ENCODE data around the gene STK32B. TPM values are rescaled to one million over a fixed set of nuclear protein-coding genes. Genes with fewer than 3 reads are reported as not detected.

STK32B gene
- total and polyA plus RNA-seq, 2 of the 8 experiments (the other 6 are each of a cell fraction or from before 2014, with no cell fraction given), result 2.3 to 2.5 TPM

DNA sequence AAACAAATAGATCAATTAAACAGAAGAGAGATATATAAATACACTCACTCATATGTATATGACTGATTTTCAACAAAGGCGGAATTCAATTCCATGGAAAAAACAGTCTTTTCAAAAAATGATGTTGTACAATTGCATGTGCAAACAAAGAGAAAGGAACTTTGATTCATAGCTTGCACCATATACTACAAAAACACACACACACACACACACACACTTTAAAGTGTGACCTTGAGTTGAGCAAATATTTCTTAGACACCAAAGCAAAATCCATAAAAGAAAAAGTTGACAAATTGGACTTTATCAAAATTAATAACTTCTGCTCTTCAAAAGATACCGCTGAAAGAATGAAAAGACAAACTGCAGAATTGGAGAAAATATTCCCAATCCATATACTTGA, 488.3 kb downstream of the STK32B start:
- H3K27ac ChIP-seq (ENCODE audit: low read depth, low read length), result no peak overlapping the region
- no peak overlapping the region for H2AFZ ChIP-seq (ENCODE audit: low read length)
- H3K27me3 ChIP-seq (replicated peaks in 1 of 4; ENCODE audit: control insufficient read depth in 3 of 4, extremely low read depth in 1 of 4, insufficient read depth in 3 of 4, low read length in 3 of 4), result no peaks in the 10 kb centered on the region
- H3K23ac ChIP-seq (ENCODE audit: insufficient read length), result no peak overlapping the region
- H4K5ac ChIP-seq (ENCODE audit: insufficient read length, low read depth, low read length), result no peak overlapping the region
- H2AK5ac ChIP-seq (ENCODE audit: low read depth, low read length), result no peak overlapping the region
- H3K4me3 ChIP-seq (ENCODE audit: extremely low read depth in 1 of 4, insufficient read depth in 2 of 4, low read depth in 3 of 4, low read length in 4 of 4), result no peak overlapping the region
- POLR2A ChIA-PET (ENCODE audit: partially characterized antibody), result no interaction called here
- TF ChIP-seq, protein P1, sequence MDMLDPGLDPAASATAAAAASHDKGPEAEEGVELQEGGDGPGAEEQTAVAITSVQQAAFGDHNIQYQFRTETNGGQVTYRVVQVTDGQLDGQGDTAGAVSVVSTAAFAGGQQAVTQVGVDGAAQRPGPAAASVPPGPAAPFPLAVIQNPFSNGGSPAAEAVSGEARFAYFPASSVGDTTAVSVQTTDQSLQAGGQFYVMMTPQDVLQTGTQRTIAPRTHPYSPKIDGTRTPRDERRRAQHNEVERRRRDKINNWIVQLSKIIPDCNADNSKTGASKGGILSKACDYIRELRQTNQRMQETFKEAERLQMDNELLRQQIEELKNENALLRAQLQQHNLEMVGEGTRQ (IDR thresholded peaks at IDR 0.05; ENCODE audit: low read length), result no peak
- no peak for TF ChIP-seq GTF2F1 (IDR thresholded peaks at IDR 0.05; ENCODE audit: borderline replicate concordance, low read depth, low read length)
- no peak for TF ChIP-seq CEBPB (IDR thresholded peaks at IDR 0.05; ENCODE audit: low read depth, low read length)
- TF ChIP-seq KDM1A (IDR thresholded peaks at IDR 0.05; ENCODE audit: borderline replicate concordance, low read length), result no peak
- TF ChIP-seq, protein P2, sequence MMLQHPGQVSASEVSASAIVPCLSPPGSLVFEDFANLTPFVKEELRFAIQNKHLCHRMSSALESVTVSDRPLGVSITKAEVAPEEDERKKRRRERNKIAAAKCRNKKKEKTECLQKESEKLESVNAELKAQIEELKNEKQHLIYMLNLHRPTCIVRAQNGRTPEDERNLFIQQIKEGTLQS (IDR thresholded peaks at IDR 0.05; ENCODE audit: insufficient read depth, low read depth, low read length), result no peak
- no peak for TF ChIP-seq CBX5 (IDR thresholded peaks at IDR 0.05; ENCODE audit: low read depth, low read length)
- TF ChIP-seq BCL11A (IDR thresholded peaks at IDR 0.05; ENCODE audit: low read depth in 2 of 2, low read length in 2 of 2), result no peak
- TF ChIP-seq ZNF274 (IDR thresholded peaks at IDR 0.05; ENCODE audit: borderline replicate concordance, extremely low read depth, low read length), result no peak
- TF ChIP-seq TCF12 (IDR thresholded peaks at IDR 0.05; ENCODE audit: low read depth, low read length), result no peak
- TF ChIP-seq TBP (IDR thresholded peaks at IDR 0.05; ENCODE audit: low read depth, low read length), result no peak
- TF ChIP-seq RNF2 (IDR thresholded peaks at IDR 0.05; ENCODE audit: borderline replicate concordance, low read depth, low read length, missing control alignments, poor library complexity, severe bottlenecking), result no peak
- no peak for TF ChIP-seq SAP30 (IDR thresholded peaks at IDR 0.05; ENCODE audit: insufficient read depth, insufficient replicate concordance, low read length)
- no peak for TF ChIP-seq POLR2AphosphoS5 (IDR thresholded peaks at IDR 0.05; ENCODE audit: low read depth, low read length)
- H2BK12ac ChIP-seq (ENCODE audit: low read depth, low read length), result no peak overlapping the region
- no peak overlapping the region for H3K4me2 ChIP-seq (ENCODE audit: insufficient read depth in 1 of 2, low read depth in 2 of 2, low read length in 2 of 2)
- H4K91ac ChIP-seq (replicated peaks; ENCODE audit: insufficient read length, low read length), result no peak overlapping the region
- FAIRE-seq (no peak), DNase-seq (ENCODE audit: low read depth in 1 of 2, low spot score in 2 of 2) (no peak)
- H2BK20ac ChIP-seq (ENCODE audit: low read length), result no peak overlapping the region
- no peak overlapping the region for H4K8ac ChIP-seq (ENCODE audit: extremely low read depth, insufficient read depth, low read length)
- H3K9me3 ChIP-seq (ENCODE audit: insufficient read depth in 2 of 2, low read depth in 1 of 2, low read length in 1 of 2), result no peaks in the 10 kb centered on the region
- H4K20me1 ChIP-seq (replicated peaks in 1 of 2; ENCODE audit: control insufficient read depth in 1 of 2, insufficient read depth in 2 of 2, low read length in 2 of 2), result peaks cover 0 to 2% of the 10 kb centered on the region in 2 experiments
- no peaks in the 10 kb centered on the region for H3K36me3 ChIP-seq (ENCODE audit: control insufficient read depth in 2 of 4, insufficient read depth in 4 of 4, low read length in 3 of 4)
- H3K9ac ChIP-seq (replicated peaks in 1 of 4; ENCODE audit: extremely low read depth in 1 of 4, low read depth in 3 of 4, low read length in 3 of 4), result no peak overlapping the region
- no peak overlapping the region for H3K4ac ChIP-seq (replicated peaks; ENCODE audit: insufficient read length, low read depth, low read length)
- 82% methylated on average over 2 of the region's 2 CpGs; no CpG with 5 or more reads in 1 of the 2 experiments for WGBS, 2 experiments (ENCODE audit: extremely low coverage in 1 of 2, insufficient coverage in 1 of 2, insufficient read length in 1 of 2, insufficient replicate concordance in 2 of 2, low coverage in 1 of 2, low lambda C conversion rate in 2 of 2, missing lambda C conversion rate in 1 of 2)
- H3K56ac ChIP-seq (replicated peaks; ENCODE audit: insufficient read length, low read depth, low read length), result no peak overlapping the region
- no peak overlapping the region for H2BK5ac ChIP-seq (ENCODE audit: low read depth, low read length)
- H3K79me2 ChIP-seq (ENCODE audit: control insufficient read depth in 1 of 2, insufficient read depth in 2 of 2, low read length in 2 of 2), result no peaks in the 10 kb centered on the region
- H3K14ac ChIP-seq (ENCODE audit: insufficient read length), result no peak overlapping the region
- CTCF ChIA-PET (ENCODE audit: partially characterized antibody), result no interaction called here
- H3K23me2 ChIP-seq (ENCODE audit: low read depth, low read length), result no peaks in the 10 kb centered on the region
- no peak overlapping the region for H3K18ac ChIP-seq (ENCODE audit: extremely low read depth, low read length)
- H3K4me1 ChIP-seq (replicated peaks in 1 of 4; ENCODE audit: control insufficient read depth in 3 of 4, insufficient read depth in 4 of 4, low read length in 3 of 4), result no peaks in the 10 kb centered on the region
- H3K79me1 ChIP-seq (ENCODE audit: low read depth, low read length), result no peaks in the 10 kb centered on the region
- no peak overlapping the region for H2BK120ac ChIP-seq (replicated peaks; ENCODE audit: low read depth, low read length)
- no peak overlapping the region for H2BK15ac ChIP-seq (ENCODE audit: low read length)

All from H1 (cell line).